ENCODE measurements around the gene CFAP97D2.
A peak's percentile ranks its signal among the peaks of the same experiment; 100 is the strongest.

CFAP97D2 gene

GRCh38 chr13:114264886-114265611 is 86.0 kb downstream of the CFAP97D2 start:
- Histone ChIP-seq H3K4me3 (no peak overlapping the region), H3K27ac (no peak overlapping the region), H3K27me3 (no peaks in the 10 kb centered on the region), H3K4me2 (no peak overlapping the region), H3K36me3 (peaks cover 93 to 100% (median 97%) of the 10 kb centered on the region in 11 experiments), H3K4me1 (peaks cover 0 to 51% (median 37%) of the 10 kb centered on the region in 10 experiments; a peak in 17 of 20 replicates), H3K9me3 (replicated peaks in 1 of 11) (peaks cover 0 to 19% (median 9%) of the 10 kb centered on the region in 11 experiments; a peak in 10 of 22 replicates), H3K9ac (no peak overlapping the region), H4K20me1 (peaks cover 0 to 25% (median 5%) of the 10 kb centered on the region in 11 experiments; a peak in 6 of 22 replicates)
- TF ChIP-seq Cebpa-rat (IDR thresholded peaks at IDR 0.05) = no peak

GRCh38 chr13:114266241-114266640 is 87.2 kb downstream of the CFAP97D2 start:
- Histone ChIP-seq H4K20me1 (peaks cover 0 to 19% (median 5%) of the 10 kb centered on the region in 11 experiments; a peak in 6 of 22 replicates), H3K27ac (no peak overlapping the region), H3K9ac (no peak overlapping the region), H3K4me3 (no peak overlapping the region), H3K36me3 (peaks cover 91 to 98% (median 93%) of the 10 kb centered on the region in 11 experiments), H3K4me1 (peaks cover 0 to 39% (median 27%) of the 10 kb centered on the region in 10 experiments; a peak in 17 of 20 replicates), H3K4me2 (no peak overlapping the region), H3K9me3 (replicated peaks in 1 of 11) (peaks cover 0 to 19% (median 9%) of the 10 kb centered on the region in 11 experiments; a peak in 10 of 22 replicates), H3K27me3 (no peaks in the 10 kb centered on the region)
- TF ChIP-seq Cebpa-rat (IDR thresholded peaks at IDR 0.05) = no peak

GRCh38 chr13:114268344-114269280 is 89.6 kb downstream of the CFAP97D2 start:
- peaks cover 0 to 19% (median 9%) of the 10 kb centered on the region in 11 experiments; a peak in 10 of 22 replicates for H3K9me3 ChIP-seq (replicated peaks in 1 of 11)
- no peak for TF ChIP-seq Cebpa-rat (IDR thresholded peaks at IDR 0.05)
- H3K36me3 ChIP-seq = peaks cover 88 to 99% (median 94%) of the 10 kb centered on the region in 11 experiments
- peaks cover 0 to 15% (median 3%) of the 10 kb centered on the region in 10 experiments; a peak in 12 of 20 replicates for H3K4me1 ChIP-seq
- H3K27ac ChIP-seq = no peak overlapping the region
- H3K4me2 ChIP-seq = peak overlapping the region in 2 of 11 experiments; percentile 7 to 13; a peak in 1 of 22 replicates
- 0 out of 22 replicates have a peak, but pooled peaks cover 0 to 6% (median 0%) of the 10 kb centered on the region in 11 experiments for H4K20me1 ChIP-seq
- H3K27me3 ChIP-seq = no peaks in the 10 kb centered on the region
- H3K4me3 ChIP-seq = no peak overlapping the region
- H3K9ac ChIP-seq = no peak overlapping the region

- H3K36me3 ChIP-seq = peaks cover 88 to 99% (median 94%) of the 10 kb centered on the region in 11 experiments
- no peak overlapping the region for H3K4me3 ChIP-seq
- peaks cover 0 to 10% (median 1%) of the 10 kb centered on the region in 10 experiments; a peak in 8 of 20 replicates for H3K4me1 ChIP-seq
These were observed 90.3 kb downstream of the CFAP97D2 start for GRCh38 chr13:114269281-114269770.

More at GRCh38 chr13:114269281-114269770, 90.3 kb downstream of the CFAP97D2 start:
- Histone ChIP-seq H3K9me3 (replicated peaks in 1 of 11) (peaks cover 0 to 19% (median 9%) of the 10 kb centered on the region in 11 experiments; a peak in 10 of 22 replicates), H4K20me1 (0 out of 22 replicates have a peak, but pooled peaks cover 0 to 5% (median 0%) of the 10 kb centered on the region in 11 experiments), H3K4me2 (no peak overlapping the region), H3K27ac (no peak overlapping the region), H3K27me3 (no peaks in the 10 kb centered on the region), H3K9ac (no peak overlapping the region)
- TF ChIP-seq Cebpa-rat (IDR thresholded peaks at IDR 0.05) = 0 out of 22 replicates have a peak, but pooled peaks of 1 of the 11 experiments have one; percentile 31

All from BLaER1 treated with 17β-estradiol and CSF1 and Interleukin-3, amounts not matched to agents 10 nM and 100 nM (cell line).